HG03135 (cell line): ENCODE measurements around the gene ZNF615.
"Not testable (repeated sequence)": the region's sequence is repeated elsewhere in the genome, so short reads cannot be mapped to it uniquely, and the experiment has no call there.

ENCODE experiments used
- ATAC-seq: cut with Tn5 transposase; IDR thresholded peaks from one replicate; pipeline ENCODE4 v1.9.1; 2021; ENCODE audit warnings: mild to moderate bottlenecking, moderate library complexity; ENCODE audit not compliant: unreplicated experiment

The ZNF615 gene

DNA sequence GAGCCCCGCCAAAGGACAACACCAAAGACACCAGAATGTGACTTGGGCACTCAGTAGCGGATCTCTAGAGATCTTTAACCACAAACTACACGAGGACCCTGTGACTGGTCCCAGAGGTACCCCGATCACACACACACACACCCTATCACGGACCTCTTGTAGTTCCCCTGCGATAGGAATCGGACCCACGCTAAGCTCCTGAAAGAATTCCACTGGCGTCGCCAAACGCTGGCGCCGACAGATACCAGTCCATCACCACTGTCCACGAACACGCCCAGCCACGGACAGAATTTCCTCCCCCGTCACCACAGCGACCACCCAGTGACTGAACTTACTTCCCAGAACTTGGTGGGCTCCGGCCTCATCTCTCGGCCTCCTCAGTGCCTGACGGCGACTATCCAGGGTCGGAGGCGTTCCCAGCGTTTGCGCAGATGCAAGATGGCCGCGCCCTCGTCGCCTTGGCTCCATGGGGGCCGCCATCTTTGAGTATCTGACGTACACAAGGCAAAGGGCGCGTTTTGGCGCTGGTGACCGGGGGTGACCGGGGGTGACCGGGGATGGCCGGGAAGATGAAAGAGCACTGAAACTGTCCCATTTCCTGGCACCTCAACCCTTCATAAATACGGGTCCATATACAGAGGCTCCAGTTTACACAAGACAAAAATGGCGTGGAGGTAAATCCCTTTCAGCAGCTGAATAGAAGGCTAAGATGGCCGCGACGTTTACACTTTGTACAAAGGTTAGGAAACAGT is at the start of gene ZNF615:
TSS of gene ZNF615 (minus strand) at position 406 of the 752 bp plus-strand sequence. CDS start 4,500 bp downstream, outside the sequence.
- peak; percentile 87 for ATAC-seq

DNA sequence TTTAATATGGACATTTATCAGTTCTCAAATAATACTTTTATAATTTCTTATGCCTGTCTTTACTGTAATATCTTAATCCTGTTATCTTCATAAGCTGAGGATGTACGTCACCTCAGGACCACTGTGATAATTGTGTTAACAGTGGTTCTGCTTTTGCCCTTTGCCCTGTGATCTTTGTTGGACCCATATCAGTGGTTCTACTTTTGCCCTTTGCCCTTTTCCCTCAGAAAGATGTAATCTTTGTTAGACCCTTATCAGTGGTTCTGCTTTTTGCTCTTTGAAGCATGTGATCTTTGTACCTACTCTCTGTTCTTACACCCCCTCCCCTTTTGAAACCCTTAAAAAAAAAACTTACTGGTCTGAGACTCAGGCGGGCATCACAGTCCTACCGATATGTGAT is 48.5 kb upstream of the ZNF615 start:
- not testable (repeated sequence) for ATAC-seq

DNA sequence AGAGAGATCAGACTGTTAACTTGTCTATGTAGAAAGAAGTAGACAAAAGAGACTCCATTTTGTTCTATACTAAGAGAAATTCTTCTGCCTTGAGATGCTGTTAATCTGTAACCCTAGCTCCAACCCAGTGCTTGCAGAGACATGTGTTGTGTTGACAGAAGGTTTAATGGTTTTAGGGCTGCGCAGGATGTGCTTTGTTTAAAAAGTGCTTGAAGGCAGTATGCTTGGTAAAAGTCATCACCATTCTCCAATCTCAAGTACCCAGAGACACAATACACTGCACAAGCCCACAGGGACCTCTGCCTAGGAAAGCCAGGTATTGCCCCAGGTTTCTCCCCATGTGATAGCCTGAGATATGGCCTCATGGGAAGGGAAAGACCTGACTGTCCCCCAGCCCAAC is 43.7 kb upstream of the ZNF615 start:
- ATAC-seq = not testable (repeated sequence)

DNA sequence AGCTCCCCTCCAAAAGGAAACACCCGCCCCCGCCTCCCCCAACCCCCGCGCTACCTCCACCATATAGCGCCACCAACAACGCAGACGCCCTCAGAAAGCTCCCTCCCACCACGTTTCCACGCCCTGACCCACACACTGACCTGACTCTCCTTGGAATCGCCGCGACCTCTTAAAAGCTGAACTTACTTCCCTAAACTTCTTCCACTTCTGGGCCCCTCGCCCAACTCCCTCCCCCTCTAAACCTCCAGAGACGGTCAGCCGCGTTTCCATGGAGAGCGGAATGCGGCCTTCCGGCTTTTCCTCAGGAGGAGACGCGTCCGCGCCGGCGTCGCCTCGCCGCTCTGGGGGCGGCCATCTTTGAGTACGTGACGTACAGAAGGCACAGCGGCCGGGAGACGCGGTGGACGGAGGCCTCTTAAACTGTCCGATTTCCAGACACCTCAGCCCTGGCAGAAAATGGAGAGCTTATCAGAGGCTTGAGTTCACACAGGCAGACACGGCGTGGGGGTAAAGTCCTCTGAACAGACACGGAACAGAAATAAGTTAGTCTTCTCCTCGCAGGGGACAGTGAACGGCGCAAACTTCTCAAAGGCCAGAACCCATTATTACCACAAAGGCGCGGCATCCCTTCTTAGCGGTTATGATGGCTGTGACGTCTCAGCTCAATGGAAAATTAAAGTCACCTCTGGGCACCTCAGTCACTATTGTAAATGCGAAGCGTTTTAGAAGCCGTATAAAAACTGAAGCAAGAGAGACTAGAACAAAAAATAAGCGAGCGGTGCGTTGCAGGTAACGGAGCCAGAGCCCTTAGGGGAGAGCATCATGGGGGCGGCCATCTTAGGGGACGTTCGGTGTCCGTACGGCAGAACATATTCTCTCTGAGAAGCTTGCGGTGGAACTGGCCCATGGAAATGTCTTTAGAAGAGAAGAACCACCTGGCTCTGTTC is 40.8 kb upstream of the ZNF615 start, which contains the start of gene ZNF432:
TSS of gene ZNF432 (minus strand) at position 284 of the 947 bp plus-strand sequence. CDS start 1,970 bp downstream, outside the sequence.
- peak; percentile 86 for ATAC-seq

DNA sequence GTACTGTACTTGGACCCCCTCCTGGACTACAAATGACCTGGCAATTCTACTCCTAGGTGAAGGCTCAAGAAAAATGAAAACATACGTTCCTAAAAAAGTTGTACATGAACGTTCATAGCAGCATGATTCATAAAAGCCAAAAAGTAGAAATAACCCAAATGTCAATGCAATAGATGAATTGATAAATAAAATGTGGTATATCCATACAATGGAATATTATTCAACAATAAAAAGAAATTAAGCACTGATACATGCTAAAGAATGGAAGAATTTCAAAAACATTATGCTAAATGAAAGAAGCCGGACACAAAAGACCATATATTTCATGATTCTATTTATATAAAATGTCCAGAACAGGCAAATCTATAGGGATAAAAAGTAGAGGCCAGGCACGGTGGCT is 31.2 kb upstream of the ZNF615 start:
- no peak for ATAC-seq

DNA sequence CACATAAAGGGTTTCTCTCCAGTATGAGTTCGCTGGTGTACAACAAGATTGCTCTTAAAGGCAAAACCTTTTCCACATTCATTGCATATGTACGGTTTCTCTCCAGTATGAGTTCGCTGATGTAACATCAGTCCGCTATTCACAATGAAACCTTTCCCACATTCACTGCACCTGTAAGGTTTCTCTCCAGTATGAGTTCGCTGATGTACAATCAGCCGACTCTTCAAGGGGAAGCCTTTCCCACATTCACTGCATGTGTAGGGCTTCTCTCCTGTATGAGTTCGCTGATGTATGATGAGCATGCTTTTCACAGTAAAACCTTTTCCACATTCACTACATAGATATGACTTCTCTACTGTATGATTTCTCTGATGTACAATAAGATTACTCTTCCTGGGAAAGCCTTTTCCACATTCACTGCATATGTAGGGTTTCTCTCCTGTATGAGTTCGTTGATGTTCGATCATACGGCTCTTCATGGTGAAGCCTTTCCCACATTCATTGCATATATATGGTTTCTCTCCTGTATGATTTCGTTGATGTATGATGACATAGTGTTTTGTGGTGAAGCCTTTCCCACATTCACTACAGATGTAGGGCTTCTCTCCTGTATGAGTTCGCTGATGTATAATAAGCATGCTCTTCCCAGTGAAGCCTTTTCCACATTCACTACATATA is 26.2 kb upstream of the ZNF615 start:
- ATAC-seq = no peak

DNA sequence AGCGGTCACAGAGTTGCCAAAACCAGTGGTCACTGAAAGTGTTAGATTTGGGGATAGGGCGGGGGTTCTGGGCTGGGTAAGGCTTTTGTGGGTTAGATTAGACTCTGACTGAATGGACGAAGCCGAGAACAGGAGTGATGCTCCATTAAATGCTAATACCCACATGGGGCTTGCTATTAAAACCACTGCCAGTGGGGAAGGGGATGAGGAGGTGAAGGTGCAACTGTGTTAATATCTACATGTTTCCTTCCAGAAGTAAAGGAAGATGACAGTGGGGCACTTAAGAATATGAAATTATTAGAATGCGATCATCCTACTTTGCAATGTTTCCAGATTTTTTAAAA is 20.7 kb upstream of the ZNF615 start:
- ATAC-seq = peak; percentile 34

DNA sequence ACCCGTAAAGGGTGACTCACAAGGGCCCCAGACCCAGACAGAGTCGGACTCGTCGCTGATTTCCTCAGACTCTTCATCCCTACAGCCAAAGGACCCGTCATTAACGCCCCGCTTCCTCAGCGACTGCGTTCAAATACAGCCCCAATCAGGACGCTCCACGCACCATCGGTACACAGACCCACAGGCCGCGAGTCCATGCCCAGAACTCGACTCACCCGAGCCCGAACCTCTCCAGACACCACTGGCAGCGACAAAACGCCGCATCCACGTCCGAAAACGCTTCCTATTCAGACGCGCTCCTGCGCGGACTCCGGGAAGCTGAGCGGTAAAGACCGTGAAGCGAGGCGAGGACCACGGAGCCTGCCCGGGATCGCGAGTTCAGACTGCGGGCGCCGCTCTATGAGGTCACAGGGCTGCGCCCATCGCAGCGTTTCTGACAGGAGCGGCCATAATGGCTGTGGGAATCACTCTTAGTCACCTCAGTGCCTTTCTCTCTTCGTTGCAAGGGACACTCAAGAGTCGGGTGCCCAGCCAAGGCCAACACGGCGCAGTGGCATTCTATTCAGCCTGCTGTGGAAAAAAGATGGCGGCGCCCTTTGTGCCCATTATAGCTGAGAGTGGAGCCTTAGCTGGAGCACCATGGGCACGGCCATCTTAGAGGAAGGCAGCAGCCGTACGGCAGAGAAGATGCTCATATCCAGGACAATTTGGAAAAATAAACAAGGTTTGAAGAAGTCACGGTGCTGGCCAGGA is 20.2 kb upstream of the ZNF615 start, which contains the start of gene ZNF614:
TSS of gene ZNF614 (minus strand) at position 353 of the 753 bp plus-strand sequence. CDS start 2,634 bp downstream, outside the sequence.
- peak; percentile 78 for ATAC-seq

DNA sequence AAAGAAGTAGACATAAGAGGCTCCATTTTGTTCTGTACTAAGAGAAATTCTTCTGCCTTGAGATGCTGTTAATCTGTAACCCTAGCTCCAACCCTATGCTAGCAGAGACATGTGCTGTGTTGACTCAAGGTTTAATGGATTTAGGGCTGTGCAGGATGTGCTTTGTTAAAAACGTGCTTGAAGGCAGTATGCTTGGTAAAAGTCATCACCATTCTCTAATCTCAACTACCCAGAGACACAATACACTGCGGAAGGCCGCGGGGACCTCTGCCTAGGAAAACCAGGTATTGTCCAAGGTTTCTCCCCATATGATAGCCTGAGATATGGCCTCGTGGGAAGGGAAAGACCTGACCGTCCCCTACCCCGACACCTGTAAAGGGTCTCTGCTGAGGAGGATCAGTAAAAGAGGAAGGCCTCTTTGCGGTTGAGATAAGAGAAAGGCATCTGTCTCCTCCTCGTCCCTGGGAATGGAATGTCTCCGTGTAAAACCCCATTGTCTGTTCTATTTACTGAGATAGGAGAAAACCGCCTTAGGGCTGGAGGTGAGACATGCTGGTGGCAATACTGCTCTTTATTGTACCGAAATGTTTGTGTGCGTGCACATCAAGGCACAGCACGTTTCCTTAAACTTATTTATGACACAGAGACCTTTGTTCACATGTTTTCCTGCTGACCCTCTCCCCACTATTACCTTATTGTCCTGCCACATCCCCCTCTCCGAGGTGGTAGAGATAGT is 18.4 kb upstream of the ZNF615 start:
- ATAC-seq = not testable (repeated sequence)

DNA sequence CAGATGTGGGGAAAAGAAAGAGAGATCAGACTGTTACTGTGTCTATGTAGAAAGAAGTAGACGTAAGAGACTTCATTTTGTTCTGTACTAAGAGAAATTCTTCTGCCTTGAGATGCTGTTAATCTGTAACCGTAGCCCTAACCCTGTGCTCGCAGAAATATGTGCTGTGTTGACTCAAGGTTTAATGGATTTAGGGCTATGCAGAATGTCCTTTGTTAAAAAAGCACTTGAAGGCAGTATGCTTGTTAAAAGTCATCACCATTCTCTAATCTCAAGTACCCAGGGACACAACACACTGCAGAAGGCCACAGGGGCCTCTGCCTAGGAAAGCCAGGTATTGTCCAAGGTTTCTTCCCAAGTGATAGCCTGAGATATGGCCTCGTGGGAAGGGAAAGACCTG is 16.5 kb upstream of the ZNF615 start:
- not testable (repeated sequence) for ATAC-seq

DNA sequence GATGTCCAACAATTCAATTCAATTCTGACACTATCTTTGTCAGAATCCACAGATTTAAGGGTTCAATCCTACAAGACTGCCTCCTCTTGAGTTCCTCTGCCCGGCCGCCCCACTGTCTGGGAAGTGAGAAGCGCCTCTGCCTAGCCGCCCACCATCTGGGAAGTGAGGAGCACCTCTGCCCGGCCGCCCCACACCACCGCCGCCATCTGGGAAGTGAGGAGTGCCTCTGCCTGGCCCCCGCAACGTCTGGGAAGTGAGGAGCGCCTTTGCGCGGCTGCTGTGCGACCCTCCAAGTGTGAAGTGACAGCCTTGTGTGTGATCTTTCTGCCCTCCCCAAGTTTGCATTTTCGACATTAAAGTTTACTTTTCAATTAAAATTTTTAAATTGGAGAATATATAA is 14.2 kb upstream of the ZNF615 start:
- ATAC-seq = no peak

DNA sequence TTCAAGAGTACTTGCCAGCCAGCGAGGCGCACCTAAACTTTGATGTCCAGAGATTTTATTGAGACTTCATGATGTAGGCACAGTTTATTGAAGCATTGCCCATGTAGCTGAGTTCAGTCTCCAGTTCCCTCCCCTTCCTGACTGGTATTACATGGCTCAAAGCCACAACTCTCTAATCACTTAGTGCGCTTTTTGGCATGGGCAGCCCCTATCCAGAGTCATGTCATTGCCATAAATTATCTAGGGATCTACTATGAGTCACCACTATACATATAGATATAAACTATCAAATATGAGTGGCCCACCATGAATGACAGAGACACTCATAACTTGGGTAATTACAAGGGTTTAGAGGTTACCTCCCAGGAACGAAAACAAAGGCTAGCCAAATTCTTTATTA is 12.5 kb upstream of the ZNF615 start:
- ATAC-seq = no peak

DNA sequence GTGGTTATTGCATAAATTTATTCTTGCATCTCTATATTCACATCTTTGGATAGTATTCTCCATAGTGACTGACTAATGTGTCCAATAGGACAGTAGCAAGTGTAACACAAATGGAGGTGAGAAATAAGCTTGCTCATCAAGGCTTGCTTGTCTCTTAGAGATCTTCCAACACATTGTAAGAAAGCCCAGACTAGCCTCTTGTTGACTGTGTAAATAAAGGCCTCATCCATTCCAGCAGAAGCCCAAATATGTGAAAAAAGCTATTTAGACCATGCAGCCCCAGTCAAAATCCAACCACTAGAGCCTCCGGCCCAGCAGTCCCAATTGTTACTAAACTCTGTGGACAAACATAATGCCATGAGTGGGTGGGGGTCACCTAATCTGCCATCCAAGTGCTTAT is 2.7 kb upstream of the ZNF615 start:
- no peak for ATAC-seq

DNA sequence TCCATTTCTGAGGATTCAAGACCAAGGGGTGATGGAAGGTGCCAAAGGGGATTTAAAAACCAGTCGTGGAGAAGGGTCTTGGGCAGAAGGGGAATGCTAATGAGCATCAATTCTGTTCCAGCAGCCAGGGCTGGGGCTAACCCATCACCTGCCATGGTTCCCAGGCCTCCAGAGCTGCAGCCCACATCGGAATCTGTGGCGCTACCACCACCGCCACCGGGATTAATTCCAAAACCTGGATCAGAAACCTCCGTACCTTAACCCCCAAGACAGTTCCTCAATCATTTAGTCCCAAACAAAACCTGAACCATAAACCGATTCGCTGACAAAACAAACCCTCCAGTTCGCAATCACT is 583 bp downstream of the ZNF615 start:
- ATAC-seq = no peak

DNA sequence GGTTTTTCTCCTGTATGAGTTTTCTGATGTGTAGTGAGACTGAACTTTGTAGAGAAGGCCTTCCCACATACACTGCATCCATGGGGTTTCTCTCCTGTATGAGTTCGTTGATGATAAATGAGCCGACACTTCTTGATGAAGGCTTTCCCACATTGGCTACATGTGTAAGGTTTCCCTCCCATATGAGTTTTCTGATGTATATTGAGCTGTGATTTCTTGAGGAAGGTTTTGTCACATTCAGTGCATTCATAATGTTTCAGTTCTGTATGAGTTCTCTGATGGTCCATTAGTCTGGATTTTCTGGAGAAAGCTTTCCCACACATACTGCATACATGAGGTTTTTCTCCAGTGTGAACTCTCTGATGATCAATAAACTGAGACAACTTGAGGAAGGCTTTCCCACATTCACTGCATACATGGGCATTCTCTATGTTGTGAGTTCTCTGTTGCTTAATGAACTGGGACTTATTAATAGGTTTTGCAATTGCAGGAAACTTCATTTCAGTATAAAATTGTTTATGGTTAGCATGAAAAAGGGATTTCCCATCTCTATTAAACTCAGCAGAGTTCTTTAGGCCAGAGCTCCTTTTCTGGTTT is 13.9 kb downstream of the ZNF615 start:
- ATAC-seq = no peak

DNA sequence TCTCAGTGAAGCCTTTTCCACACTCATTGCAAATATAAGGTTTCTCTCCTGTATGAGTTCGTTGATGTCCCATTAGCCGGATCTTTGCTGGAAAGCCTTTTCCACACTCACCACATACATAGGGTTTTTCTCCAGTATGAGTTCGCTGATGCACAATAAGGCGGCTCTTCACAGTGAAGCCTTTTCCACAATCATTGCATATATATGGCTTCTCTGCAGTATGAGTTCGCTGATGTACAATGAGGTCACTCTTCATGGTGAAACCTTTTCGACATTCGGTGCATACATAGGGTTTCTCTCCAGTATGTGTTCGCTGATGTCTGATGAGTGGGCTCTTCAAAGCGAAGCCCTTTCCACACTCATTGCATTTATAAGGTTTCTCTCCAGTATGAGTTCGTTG is 14.6 kb downstream of the ZNF615 start:
- no peak for ATAC-seq

DNA sequence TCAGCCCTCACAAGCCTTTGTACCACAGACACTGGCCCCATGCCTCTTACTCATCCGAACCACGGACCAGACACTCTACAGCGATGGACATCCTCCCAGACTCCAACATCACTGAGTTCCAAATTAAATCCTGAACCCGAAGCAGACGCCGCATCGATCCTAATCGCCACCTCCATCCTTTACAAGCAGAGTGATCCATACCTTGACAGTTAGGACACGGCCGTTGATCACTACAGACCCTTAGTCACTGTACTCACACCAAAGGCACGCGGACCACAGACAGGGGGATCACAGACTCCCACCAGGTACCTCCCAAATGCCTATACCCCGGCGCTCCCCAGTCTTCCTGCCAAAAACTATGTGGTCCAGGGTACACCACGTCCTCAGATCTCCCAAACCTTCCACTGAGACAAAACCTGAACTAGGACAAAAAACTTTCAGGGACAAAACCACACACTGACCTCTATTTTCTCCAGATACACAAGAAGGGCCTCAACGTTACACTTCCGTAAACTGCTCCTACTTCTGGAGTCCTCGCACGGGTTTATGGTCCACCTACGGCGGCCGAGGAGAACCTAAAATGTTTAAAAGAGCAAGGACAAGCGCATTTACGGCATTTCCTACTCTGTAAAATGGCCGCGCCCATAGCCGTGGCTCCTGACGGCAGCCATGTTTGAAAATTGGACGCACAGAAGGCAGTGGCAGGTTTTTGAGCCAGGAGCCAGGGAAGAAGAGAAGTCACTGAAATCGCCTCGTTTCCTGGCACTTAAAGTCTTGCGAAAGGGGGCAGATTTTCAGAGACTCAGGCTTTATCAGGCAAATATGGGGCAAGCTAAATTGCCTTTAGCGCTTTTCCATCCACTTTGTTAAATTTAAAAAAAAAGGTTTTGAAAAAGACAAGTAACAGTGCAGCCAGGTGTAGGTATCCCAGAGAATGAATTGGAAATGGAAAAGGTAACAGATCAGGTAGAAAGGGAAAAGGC is 21.4 kb downstream of the ZNF615 start, which contains the start of gene ZNF350:
TSS of gene ZNF350 (minus strand) at position 532 of the 983 bp plus-strand sequence. CDS start 12,480 bp downstream, outside the sequence.
- ATAC-seq = peak; percentile 96

DNA sequence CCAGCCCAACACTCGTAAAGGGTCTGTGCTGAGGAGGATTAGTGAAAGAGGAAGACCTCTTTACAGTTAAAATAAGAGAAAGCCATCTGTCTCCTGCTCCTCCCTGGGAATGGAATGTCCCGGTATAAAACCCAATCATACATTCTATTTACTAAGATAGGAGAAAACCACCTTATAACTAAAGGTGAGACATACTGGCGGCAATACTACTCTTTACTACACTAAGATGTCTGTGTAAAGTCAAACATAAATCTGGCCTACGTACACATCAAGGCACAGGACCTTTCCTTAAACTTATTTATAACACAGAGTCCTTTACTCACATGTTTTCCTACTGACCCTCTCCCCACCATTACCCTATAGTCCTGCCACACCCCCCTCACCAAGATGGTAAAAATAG is 24.6 kb downstream of the ZNF615 start:
- ATAC-seq = no peak
